HepG2 (cell line): ENCODE measurements around the gene UBC. TPM values are rescaled to one million over a fixed set of nuclear protein-coding genes. Genes with fewer than 3 reads are reported as not detected.

Source experiments
- AGO1 ChIP-seq: fragments of 200-400 bp; formaldehyde crosslinking; IDR thresholded peaks from 2 replicates; pipeline ENCODE4 v1.6.1; 2017; ENCODE audit warnings: mild to moderate bottlenecking, low read depth, low read length, moderate library complexity; ENCODE audit not compliant: poor library complexity, severe bottlenecking
- IKZF1 ChIP-seq: fragments of 450-650 bp; IDR thresholded peaks from 2 replicates; pipeline ENCODE4 v1.7.1; 2016
- MED1 ChIP-seq: sonication (generic); formaldehyde crosslinking; IDR thresholded peaks from 2 replicates; pipeline ENCODE4 v1.4.0; 2020; ENCODE audit warnings: missing genetic modification reagents
- NFE2 ChIP-seq: sonication (generic); formaldehyde crosslinking; IDR thresholded peaks from 2 replicates; pipeline ENCODE4 v1.4.0; 2020; ENCODE audit warnings: missing genetic modification reagents
- NFIB ChIP-seq: sonication (generic); formaldehyde crosslinking; IDR thresholded peaks from 2 replicates; pipeline ENCODE4 v1.9.0; 2021; ENCODE audit warnings: missing genetic modification reagents, mild to moderate bottlenecking, borderline replicate concordance
- NR1H2 ChIP-seq: sonication (generic); formaldehyde crosslinking; IDR thresholded peaks from 2 replicates; pipeline ENCODE4 v1.8.1; 2022; ENCODE audit warnings: low read depth, missing genetic modification reagents, borderline replicate concordance
- NR2C2 ChIP-seq: sonication (generic); formaldehyde crosslinking; IDR thresholded peaks from 2 replicates; pipeline ENCODE4 v1.4.0; 2020; ENCODE audit warnings: missing genetic modification reagents, mild to moderate bottlenecking, moderate library complexity, borderline replicate concordance
- NR3C1 ChIP-seq: sonication (generic); formaldehyde crosslinking; IDR thresholded peaks from 2 replicates; pipeline ENCODE4 v1.4.0; 2020; ENCODE audit warnings: missing genetic modification reagents
- SMAD9 ChIP-seq: sonication (generic); formaldehyde crosslinking; IDR thresholded peaks from 2 replicates; pipeline ENCODE4 v1.5.1; 2020; ENCODE audit warnings: mild to moderate bottlenecking, missing genetic modification reagents
- SNRNP70 ChIP-seq: fragments of 200-400 bp; formaldehyde crosslinking; IDR thresholded peaks from 2 replicates; pipeline ENCODE4 v1.6.1; 2017; ENCODE audit warnings: mild to moderate bottlenecking, low read depth, low read length, moderate library complexity
- SRF ChIP-seq: IDR thresholded peaks from 2 replicates; pipeline ENCODE4 v1.6.1; 2011; ENCODE audit warnings: mild to moderate bottlenecking, low read depth, low read length, moderate library complexity
- XRCC5 ChIP-seq: fragments of 200-400 bp; formaldehyde crosslinking; optimal IDR thresholded peaks from 2 replicates; pipeline ENCODE3; 2017; ENCODE audit warnings: mild to moderate bottlenecking, low read length
- ZBTB7B ChIP-seq: sonication (generic); formaldehyde crosslinking; IDR thresholded peaks from 2 replicates; pipeline ENCODE4 v1.4.0; 2020; ENCODE audit warnings: missing genetic modification reagents
- ZNF24 ChIP-seq: fragments of 450-650 bp; IDR thresholded peaks from 2 replicates; pipeline ENCODE4 v1.6.1; 2017; ENCODE audit warnings: antibody characterized with exemption, mild to moderate bottlenecking
- ZNF652 ChIP-seq: IDR thresholded peaks from 2 replicates; pipeline ENCODE4 v1.6.1; 2016; ENCODE audit warnings: low read depth, borderline replicate concordance
- polyA plus RNA-seq, 8 experiments: library from polyadenylated mRNA; depleted of rRNA in 3 of 8; stranded (reverse) in 7 of 8; unstranded in 1 of 8; fragments of >200 nt; fragmentation: Illumina TruSeq in 4 of 8; extraction: Trizol in 4 of 8; gene quantifications; 2 replicates each; pipeline versions ENCODE4 v1.2.1 to v1.2.3, GENCODE V29; 2011 to 2016; ENCODE audit warnings: low read depth in 4 of 8, missing spikeins in 1 of 8, mixed read lengths in 1 of 8; ENCODE audit not compliant: insufficient read depth in 1 of 8
- total RNA-seq, 5 experiments: library from RNA; depleted of rRNA; stranded (reverse); fragments of >200 nt; fragmentation: Illumina TruSeq; extraction: Trizol; gene quantifications; 2 replicates each; pipeline ENCODE4 v1.2.3, GENCODE V29; 2016; ENCODE audit warnings: low read depth in 1 of 5
- TF ChIP-seq, protein P1 (sequence below): sonication (generic); formaldehyde crosslinking; IDR thresholded peaks from 2 replicates; pipeline ENCODE4 v1.5.0; 2020; ENCODE audit warnings: missing genetic modification reagents
- TF ChIP-seq, protein P2 (sequence below): sonication (generic); formaldehyde crosslinking; IDR thresholded peaks from 2 replicates; pipeline ENCODE4 v1.5.0; 2020; ENCODE audit warnings: missing genetic modification reagents
- TF ChIP-seq, protein P3 (sequence below): sonication (generic); formaldehyde crosslinking; IDR thresholded peaks from 2 replicates; pipeline ENCODE4 v1.4.0; 2020; ENCODE audit warnings: mild to moderate bottlenecking, missing genetic modification reagents
- TF ChIP-seq, protein P4 (sequence below): sonication (generic); formaldehyde crosslinking; IDR thresholded peaks from 2 replicates; pipeline ENCODE4 v1.4.0; 2020; ENCODE audit warnings: missing genetic modification reagents
- TF ChIP-seq, protein P5 (sequence below): sonication (generic); formaldehyde crosslinking; IDR thresholded peaks from 2 replicates; pipeline ENCODE4 v1.5.1; 2020; ENCODE audit warnings: missing genetic modification reagents, mild to moderate bottlenecking, borderline replicate concordance
- TF ChIP-seq, protein P6 (sequence below), 2 experiments: sonication (generic) in 1 of 2; formaldehyde crosslinking in 1 of 2; IDR thresholded peaks; 2 replicates each; pipeline versions ENCODE4 v1.4.0 to v1.6.1; 2018 to 2020; ENCODE audit warnings: missing genetic modification reagents in 2 of 2, borderline replicate concordance in 1 of 2, low read depth in 1 of 2, mild to moderate bottlenecking in 1 of 2, missing biosample characterization in 1 of 2

The UBC gene
- total and polyA plus RNA-seq, 2 of the 13 experiments (the other 11 are each of a cell fraction or from before 2014, with no cell fraction given) = 805 to 1,432 TPM

DNA sequence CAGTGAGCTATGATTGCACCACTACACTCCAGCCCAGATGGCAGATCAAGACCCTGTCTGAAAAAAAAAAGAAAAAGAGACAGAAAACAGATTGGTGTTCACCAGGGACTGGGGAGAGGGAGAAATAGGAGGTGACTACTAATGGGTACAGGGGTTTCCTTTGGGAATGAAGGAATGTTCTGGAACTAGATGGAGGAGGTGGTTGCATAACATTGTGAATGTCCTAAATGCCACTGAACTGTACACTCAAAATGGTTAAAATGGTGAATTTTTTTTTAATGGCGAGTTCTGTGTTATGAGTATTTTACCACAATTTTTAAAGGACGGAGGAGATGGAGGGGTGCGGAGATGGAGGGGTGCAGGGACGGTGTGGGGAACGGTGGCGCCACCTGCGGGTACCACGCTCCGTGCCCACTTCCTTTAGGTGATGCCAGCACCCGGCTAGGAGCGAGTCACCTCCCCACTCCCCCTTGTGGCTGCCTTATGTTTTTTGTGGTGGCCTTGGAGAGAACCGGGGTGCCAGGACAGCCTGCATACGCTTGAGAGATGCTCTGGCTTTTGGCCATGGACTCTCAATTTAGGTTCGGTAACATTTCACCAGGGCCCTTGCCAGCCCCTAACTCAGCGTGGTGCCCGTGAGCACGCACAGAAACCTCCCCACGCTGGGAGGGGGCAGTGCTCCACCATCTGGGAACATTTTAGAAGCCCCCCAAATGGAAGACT is 16.1 kb downstream of the UBC start (continued):
- TF ChIP-seq ZNF652 (CRISPR knock-in tag) (no peak), NFE2 (CRISPR knock-in tag) (no peak), NFIB (CRISPR knock-in tag) (no peak), SRF (no peak), NR1H2 (CRISPR knock-in tag) (no peak), ZNF24 (no peak), IKZF1 (no peak), MED1 (CRISPR knock-in tag) (peak; percentile 51), SMAD9 (CRISPR knock-in tag) (no peak), ZBTB7B (CRISPR knock-in tag) (peak; percentile 35; the same call in 1 of the 2 replicates), SNRNP70 (no peak), AGO1 (no peak), XRCC5 (peak; percentile 83), NR2C2 (CRISPR knock-in tag) (no peak), NR3C1 (no peak)
- TF ChIP-seq, protein P1, sequence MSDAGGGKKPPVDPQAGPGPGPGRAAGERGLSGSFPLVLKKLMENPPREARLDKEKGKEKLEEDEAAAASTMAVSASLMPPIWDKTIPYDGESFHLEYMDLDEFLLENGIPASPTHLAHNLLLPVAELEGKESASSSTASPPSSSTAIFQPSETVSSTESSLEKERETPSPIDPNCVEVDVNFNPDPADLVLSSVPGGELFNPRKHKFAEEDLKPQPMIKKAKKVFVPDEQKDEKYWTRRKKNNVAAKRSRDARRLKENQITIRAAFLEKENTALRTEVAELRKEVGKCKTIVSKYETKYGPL (CRISPR knock-in tag) = peak; percentile 10; the same call in 1 of the 2 replicates
- TF ChIP-seq, protein P2, sequence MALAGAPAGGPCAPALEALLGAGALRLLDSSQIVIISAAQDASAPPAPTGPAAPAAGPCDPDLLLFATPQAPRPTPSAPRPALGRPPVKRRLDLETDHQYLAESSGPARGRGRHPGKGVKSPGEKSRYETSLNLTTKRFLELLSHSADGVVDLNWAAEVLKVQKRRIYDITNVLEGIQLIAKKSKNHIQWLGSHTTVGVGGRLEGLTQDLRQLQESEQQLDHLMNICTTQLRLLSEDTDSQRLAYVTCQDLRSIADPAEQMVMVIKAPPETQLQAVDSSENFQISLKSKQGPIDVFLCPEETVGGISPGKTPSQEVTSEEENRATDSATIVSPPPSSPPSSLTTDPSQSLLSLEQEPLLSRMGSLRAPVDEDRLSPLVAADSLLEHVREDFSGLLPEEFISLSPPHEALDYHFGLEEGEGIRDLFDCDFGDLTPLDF (CRISPR knock-in tag) = no peak
- TF ChIP-seq, protein P3, sequence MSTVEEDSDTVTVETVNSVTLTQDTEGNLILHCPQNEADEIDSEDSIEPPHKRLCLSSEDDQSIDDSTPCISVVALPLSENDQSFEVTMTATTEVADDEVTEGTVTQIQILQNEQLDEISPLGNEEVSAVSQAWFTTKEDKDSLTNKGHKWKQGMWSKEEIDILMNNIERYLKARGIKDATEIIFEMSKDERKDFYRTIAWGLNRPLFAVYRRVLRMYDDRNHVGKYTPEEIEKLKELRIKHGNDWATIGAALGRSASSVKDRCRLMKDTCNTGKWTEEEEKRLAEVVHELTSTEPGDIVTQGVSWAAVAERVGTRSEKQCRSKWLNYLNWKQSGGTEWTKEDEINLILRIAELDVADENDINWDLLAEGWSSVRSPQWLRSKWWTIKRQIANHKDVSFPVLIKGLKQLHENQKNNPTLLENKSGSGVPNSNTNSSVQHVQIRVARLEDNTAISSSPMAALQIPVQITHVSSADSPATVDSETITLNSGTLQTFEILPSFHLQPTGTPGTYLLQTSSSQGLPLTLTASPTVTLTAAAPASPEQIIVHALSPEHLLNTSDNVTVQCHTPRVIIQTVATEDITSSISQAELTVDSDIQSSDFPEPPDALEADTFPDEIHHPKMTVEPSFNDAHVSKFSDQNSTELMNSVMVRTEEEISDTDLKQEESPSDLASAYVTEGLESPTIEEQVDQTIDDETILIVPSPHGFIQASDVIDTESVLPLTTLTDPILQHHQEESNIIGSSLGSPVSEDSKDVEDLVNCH (CRISPR knock-in tag) = no peak
- TF ChIP-seq, protein P4, sequence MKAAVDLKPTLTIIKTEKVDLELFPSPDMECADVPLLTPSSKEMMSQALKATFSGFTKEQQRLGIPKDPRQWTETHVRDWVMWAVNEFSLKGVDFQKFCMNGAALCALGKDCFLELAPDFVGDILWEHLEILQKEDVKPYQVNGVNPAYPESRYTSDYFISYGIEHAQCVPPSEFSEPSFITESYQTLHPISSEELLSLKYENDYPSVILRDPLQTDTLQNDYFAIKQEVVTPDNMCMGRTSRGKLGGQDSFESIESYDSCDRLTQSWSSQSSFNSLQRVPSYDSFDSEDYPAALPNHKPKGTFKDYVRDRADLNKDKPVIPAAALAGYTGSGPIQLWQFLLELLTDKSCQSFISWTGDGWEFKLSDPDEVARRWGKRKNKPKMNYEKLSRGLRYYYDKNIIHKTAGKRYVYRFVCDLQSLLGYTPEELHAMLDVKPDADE (CRISPR knock-in tag) = no peak
- TF ChIP-seq, protein P5, sequence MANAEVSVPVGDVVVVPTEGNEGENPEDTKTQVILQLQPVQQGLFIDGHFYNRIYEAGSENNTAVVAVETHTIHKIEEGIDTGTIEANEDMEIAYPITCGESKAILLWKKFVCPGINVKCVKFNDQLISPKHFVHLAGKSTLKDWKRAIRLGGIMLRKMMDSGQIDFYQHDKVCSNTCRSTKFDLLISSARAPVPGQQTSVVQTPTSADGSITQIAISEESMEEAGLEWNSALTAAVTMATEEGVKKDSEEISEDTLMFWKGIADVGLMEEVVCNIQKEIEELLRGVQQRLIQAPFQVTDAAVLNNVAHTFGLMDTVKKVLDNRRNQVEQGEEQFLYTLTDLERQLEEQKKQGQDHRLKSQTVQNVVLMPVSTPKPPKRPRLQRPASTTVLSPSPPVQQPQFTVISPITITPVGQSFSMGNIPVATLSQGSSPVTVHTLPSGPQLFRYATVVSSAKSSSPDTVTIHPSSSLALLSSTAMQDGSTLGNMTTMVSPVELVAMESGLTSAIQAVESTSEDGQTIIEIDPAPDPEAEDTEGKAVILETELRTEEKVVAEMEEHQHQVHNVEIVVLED (CRISPR knock-in tag) = no peak
- TF ChIP-seq, protein P6, sequence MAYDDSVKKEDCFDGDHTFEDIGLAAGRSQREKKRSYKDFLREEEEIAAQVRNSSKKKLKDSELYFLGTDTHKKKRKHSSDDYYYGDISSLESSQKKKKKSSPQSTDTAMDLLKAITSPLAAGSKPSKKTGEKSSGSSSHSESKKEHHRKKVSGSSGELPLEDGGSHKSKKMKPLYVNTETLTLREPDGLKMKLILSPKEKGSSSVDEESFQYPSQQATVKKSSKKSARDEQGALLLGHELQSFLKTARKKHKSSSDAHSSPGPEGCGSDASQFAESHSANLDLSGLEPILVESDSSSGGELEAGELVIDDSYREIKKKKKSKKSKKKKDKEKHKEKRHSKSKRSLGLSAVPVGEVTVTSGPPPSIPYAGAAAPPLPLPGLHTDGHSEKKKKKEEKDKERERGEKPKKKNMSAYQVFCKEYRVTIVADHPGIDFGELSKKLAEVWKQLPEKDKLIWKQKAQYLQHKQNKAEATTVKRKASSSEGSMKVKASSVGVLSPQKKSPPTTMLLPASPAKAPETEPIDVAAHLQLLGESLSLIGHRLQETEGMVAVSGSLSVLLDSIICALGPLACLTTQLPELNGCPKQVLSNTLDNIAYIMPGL (CRISPR knock-in tag; IDR thresholded peaks at IDR 0.05; ENCODE audit: borderline replicate concordance in 1 of 2, low read depth in 1 of 2) = peak; percentile 46 to 84
